K562 (cell line): ENCODE data around the gene SUMF2. TPM values are rescaled to one million over a fixed set of nuclear protein-coding genes. Genes with fewer than 3 reads are reported as not detected.

Source experiments
- ATAC-seq: fragments of 200-7000 bp; cut with Tn5 transposase; 3 replicates; pipeline ENCODE4 v1.9.1; 2020; ENCODE audit warnings: moderate library complexity
- BruUV-seq: library from RNA; stranded (reverse); fragments of 400-500 nt; replicated peaks from 2 replicates; lab custom pipeline; 2021; lab: Mats Ljungman, UMichigan
- CTCF ChIA-PET: fragments of 300-600 bp; formaldehyde crosslinking; extraction: SDS; loops from one replicate; lab custom pipeline; 2021; ENCODE audit warnings: low intra/inter-chr PET ratio; lab: Yijun Ruan, JAX
- POLR2A ChIA-PET: fragments of 300-600, 350-650 bp; sonication (Branson Sonifier 250); formaldehyde crosslinking; extraction: SDS; loops from one replicate; lab custom pipeline; 2021; ENCODE audit warnings: antibody characterized with exemption, inconsistent platforms; lab: Yijun Ruan, JAX
- DNase-seq, 4 experiments: peaks; one replicate each; pipeline versions ENCODE4 v3.0.0 to v3.0.0-alpha.2; 2011 to 2018; ENCODE audit warnings: low spot score in 3 of 4, mixed read lengths in 3 of 4; ENCODE audit errors: extremely low read depth in 1 of 4
- FAIRE-seq: peaks from 2 replicates; lab custom pipeline; 2011; peaks lifted over from hg19 to GRCh38; lab: Jason Lieb, UNC
- H2AFZ ChIP-seq: 2 replicates; pipeline ENCODE4 v1.6.0; 2011; ENCODE audit warnings: low read depth, low read length, control low read depth, inconsistent platforms
- H3K27ac ChIP-seq: fragments of 200-600 bp; 3 replicates; pipeline ENCODE4 v1.8.0; 2011; ENCODE audit warnings: low read depth, mild to moderate bottlenecking, control low read depth, inconsistent platforms, low read length, moderate library complexity, mixed read lengths; ENCODE audit errors: extremely low read depth
- H3K27me3 ChIP-seq, 2 experiments: fragments of 300-600 bp in 1 of 2; 2 replicates in 1 of 2; 3 replicates in 1 of 2; pipeline versions ENCODE4 v1.6.0 to v1.8.0; 2011; ENCODE audit warnings: inconsistent platforms in 2 of 2, low read length in 2 of 2, mild to moderate bottlenecking in 1 of 2, mixed read lengths in 1 of 2, moderate library complexity in 1 of 2; ENCODE audit not compliant: control insufficient read depth in 2 of 2, insufficient read depth in 2 of 2
- H3K36me3 ChIP-seq: fragments of 300-600 bp; 3 replicates; pipeline ENCODE4 v1.8.0; 2011; ENCODE audit warnings: mild to moderate bottlenecking, low read length, inconsistent platforms; ENCODE audit not compliant: control insufficient read depth, insufficient read depth
- H3K4me1 ChIP-seq, 2 experiments: fragments of 200-600 bp in 1 of 2; replicated peaks in 1 of 2; 2 replicates in 1 of 2; 3 replicates in 1 of 2; pipeline versions ENCODE4 v1.5.1 to v1.8.0; 2011; ENCODE audit warnings: inconsistent platforms in 2 of 2, low read length in 2 of 2, mild to moderate bottlenecking in 1 of 2, mixed read lengths in 1 of 2, moderate library complexity in 1 of 2; ENCODE audit not compliant: control insufficient read depth in 2 of 2, insufficient read depth in 2 of 2
- H3K4me2 ChIP-seq: 2 replicates; pipeline ENCODE4 v1.6.1; 2011; ENCODE audit warnings: low read length, control low read depth, inconsistent platforms, mixed read lengths; ENCODE audit not compliant: insufficient read depth
- H3K4me3 ChIP-seq: fragments of 200-600 bp; sonication (generic), shearing (Covaris generic); 2 replicates; pipeline ENCODE4 v1.5.1; 2016; ENCODE audit warnings: control low read depth, inconsistent platforms
- H3K79me2 ChIP-seq: fragments of 200-600 bp; 3 replicates; pipeline ENCODE4 v1.8.0; 2011; ENCODE audit warnings: low read length, inconsistent platforms; ENCODE audit not compliant: control insufficient read depth, insufficient read depth
- H3K9ac ChIP-seq, 2 experiments: 2 replicates each; pipeline versions ENCODE4 v1.6.0 to v1.6.1; 2011; ENCODE audit warnings: low read depth in 2 of 2, low read length in 2 of 2, control low read depth in 1 of 2, inconsistent platforms in 1 of 2, mild to moderate bottlenecking in 1 of 2, mixed read lengths in 1 of 2; ENCODE audit not compliant: insufficient read depth in 1 of 2
- H3K9me1 ChIP-seq: one replicate; pipeline ENCODE4 v1.6.0; 2011; ENCODE audit warnings: inconsistent platforms, mild to moderate bottlenecking, low read length, moderate library complexity; ENCODE audit not compliant: control insufficient read depth, insufficient read depth
- H3K9me3 ChIP-seq: replicated peaks from 2 replicates; pipeline ENCODE4 v1.5.1; 2011; ENCODE audit warnings: low read depth, low read length, inconsistent platforms; ENCODE audit not compliant: control insufficient read depth, insufficient read depth
- H4K20me1 ChIP-seq: replicated peaks from 2 replicates; pipeline ENCODE4 v1.6.1; 2011; ENCODE audit warnings: low read length, inconsistent platforms, mixed read lengths; ENCODE audit not compliant: control insufficient read depth, insufficient read depth
- GABPB1 ChIP-seq: sonication (generic); formaldehyde crosslinking; IDR thresholded peaks from 2 replicates; pipeline ENCODE4 v1.8.0; 2022; ENCODE audit warnings: mild to moderate bottlenecking, missing genetic modification reagents
- GABPB2 ChIP-seq: fragments of 250-450 bp; sonication (Bioruptor Pico); conservative IDR thresholded peaks from 2 replicates; pipeline ENCODE4 v1.5.1; 2021; ENCODE audit warnings: mild to moderate bottlenecking
- NCOA1 ChIP-seq: fragments of 450-650 bp; IDR thresholded peaks from 2 replicates; pipeline ENCODE4 v1.6.1; 2016; ENCODE audit warnings: low read depth
- NFE2L1 ChIP-seq: fragments of 450-650 bp; IDR thresholded peaks from 2 replicates; pipeline ENCODE4 v1.6.1; 2016; ENCODE audit warnings: missing genetic modification characterization, low read depth, mild to moderate bottlenecking, missing compliant biosample characterization, moderate library complexity, borderline replicate concordance
- SMC3 ChIP-seq: conservative IDR thresholded peaks from 2 replicates; pipeline ENCODE4 v1.6.1; 2011; ENCODE audit warnings: low read depth, low read length, improper control_type of control experiment; ENCODE audit not compliant: insufficient read depth
- SOX6 ChIP-seq: fragments of 450-650 bp; IDR thresholded peaks from 2 replicates; pipeline ENCODE4 v1.6.1; 2014; ENCODE audit warnings: mild to moderate bottlenecking
- ZNF174 ChIP-seq: fragments of 250-450 bp; sonication (Bioruptor Pico); IDR thresholded peaks from 2 replicates; pipeline ENCODE4 v1.4.0; 2020; ENCODE audit warnings: mild to moderate bottlenecking
- ZNF23 ChIP-seq: fragments of 250-450 bp; sonication (Bioruptor Pico); IDR thresholded peaks from 2 replicates; pipeline ENCODE4 v1.4.0; 2020; ENCODE audit warnings: mild to moderate bottlenecking
- ZNF324 ChIP-seq: fragments of 250-450 bp; sonication (Bioruptor Pico); IDR thresholded peaks from 2 replicates; pipeline ENCODE4 v1.4.0; 2020; ENCODE audit warnings: mild to moderate bottlenecking
- in situ Hi-C: fragments of 300-500 bp; cut with MboI; formaldehyde crosslinking; loops from 4 replicates; pipeline ENCODE4 v1.15.0; 2018; ENCODE audit warnings: inconsistent platforms, mixed read lengths
- intact Hi-C: fragments of 100-400 bp; cut with micrococcal nuclease; formaldehyde crosslinking; loops from 2 replicates; pipeline ENCODE4 v1.14.2; 2022
- polyA plus RNA-seq, 8 experiments: library from polyadenylated mRNA; depleted of rRNA in 4 of 8; stranded (reverse) in 5 of 8; unstranded in 3 of 8; fragments of >200 nt; fragmentation: Nextera tagmentation in 2 of 8; fragmentation: Illumina TruSeq in 1 of 8; extraction: Ambion mirVana in 2 of 8; extraction: Trizol in 1 of 8; gene quantifications; 2 replicates each; pipeline versions ENCODE4 v1.2.1 to v1.2.3, GENCODE V29; 2011 to 2014; ENCODE audit warnings: inconsistent platforms in 1 of 8, missing spikeins in 1 of 8
- total RNA-seq, 7 experiments: library from RNA; depleted of rRNA in 6 of 7; stranded (reverse); fragments of >200 nt in 6 of 7; fragmentation: Illumina TruSeq in 2 of 7; extraction: Trizol in 2 of 7; gene quantifications; 2 replicates each; pipeline versions ENCODE4 v1.2.1 to v1.2.3, GENCODE V29; 2011 to 2021; ENCODE audit warnings: low replicate concordance in 1 of 7
- TF ChIP-seq, protein P1 (sequence below): sonication (generic); formaldehyde crosslinking; IDR thresholded peaks from 2 replicates; pipeline ENCODE4 v1.8.1; 2022; ENCODE audit warnings: missing genetic modification reagents
- TF ChIP-seq, protein P2 (sequence below): sonication (generic); formaldehyde crosslinking; IDR thresholded peaks from 2 replicates; pipeline ENCODE4 v1.8.1; 2022; ENCODE audit warnings: missing genetic modification reagents
- TF ChIP-seq, protein P3 (sequence below): sonication (generic); formaldehyde crosslinking; IDR thresholded peaks from 2 replicates; pipeline ENCODE4 v1.8.0; 2022; ENCODE audit warnings: missing genetic modification reagents, mild to moderate bottlenecking, borderline replicate concordance

Gene SUMF2
- total and polyA plus RNA-seq, 9 of the 15 experiments (the other 6 are each of a cell fraction or from before 2014, with no cell fraction given), result 39.0 to 113 (median 67.7) TPM

DNA sequence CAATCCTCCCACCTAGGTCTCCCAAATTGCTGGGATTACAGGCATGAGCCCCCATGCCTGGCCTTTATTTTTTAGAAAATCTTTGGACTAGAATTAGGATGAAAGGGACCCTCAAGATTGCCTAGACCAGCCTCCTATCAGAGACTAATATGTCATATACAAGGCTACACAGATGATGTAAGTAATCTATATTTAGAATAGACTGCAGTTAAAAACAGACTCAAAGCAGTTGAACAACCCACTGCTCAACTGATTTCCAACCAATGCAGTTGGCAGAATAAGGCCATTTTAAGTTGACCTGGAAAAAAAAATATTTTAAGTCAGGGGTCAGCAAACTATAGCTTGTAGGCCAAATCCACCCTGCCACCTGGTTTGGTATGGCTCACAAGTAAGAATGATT lies 40.6 kb upstream of the SUMF2 start:
- FAIRE-seq (no peak), ATAC-seq (no peak), DNase-seq (no peak)
- H3K4me3 ChIP-seq, result no peak overlapping the region
- BruUV-seq, result no TSS peak
- CTCF ChIA-PET, result no interaction called here
- TF ChIP-seq NCOA1, result no peak
- no peak for TF ChIP-seq ZNF23 (CRISPR knock-in tag)
- TF ChIP-seq, protein P1, sequence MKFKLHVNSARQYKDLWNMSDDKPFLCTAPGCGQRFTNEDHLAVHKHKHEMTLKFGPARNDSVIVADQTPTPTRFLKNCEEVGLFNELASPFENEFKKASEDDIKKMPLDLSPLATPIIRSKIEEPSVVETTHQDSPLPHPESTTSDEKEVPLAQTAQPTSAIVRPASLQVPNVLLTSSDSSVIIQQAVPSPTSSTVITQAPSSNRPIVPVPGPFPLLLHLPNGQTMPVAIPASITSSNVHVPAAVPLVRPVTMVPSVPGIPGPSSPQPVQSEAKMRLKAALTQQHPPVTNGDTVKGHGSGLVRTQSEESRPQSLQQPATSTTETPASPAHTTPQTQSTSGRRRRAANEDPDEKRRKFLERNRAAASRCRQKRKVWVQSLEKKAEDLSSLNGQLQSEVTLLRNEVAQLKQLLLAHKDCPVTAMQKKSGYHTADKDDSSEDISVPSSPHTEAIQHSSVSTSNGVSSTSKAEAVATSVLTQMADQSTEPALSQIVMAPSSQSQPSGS, result no peak
- TF ChIP-seq SOX6, result no peak
- no peak for TF ChIP-seq GABPB1 (CRISPR knock-in tag)
- TF ChIP-seq ZNF174 (CRISPR knock-in tag), result no peak
- TF ChIP-seq, protein P2, sequence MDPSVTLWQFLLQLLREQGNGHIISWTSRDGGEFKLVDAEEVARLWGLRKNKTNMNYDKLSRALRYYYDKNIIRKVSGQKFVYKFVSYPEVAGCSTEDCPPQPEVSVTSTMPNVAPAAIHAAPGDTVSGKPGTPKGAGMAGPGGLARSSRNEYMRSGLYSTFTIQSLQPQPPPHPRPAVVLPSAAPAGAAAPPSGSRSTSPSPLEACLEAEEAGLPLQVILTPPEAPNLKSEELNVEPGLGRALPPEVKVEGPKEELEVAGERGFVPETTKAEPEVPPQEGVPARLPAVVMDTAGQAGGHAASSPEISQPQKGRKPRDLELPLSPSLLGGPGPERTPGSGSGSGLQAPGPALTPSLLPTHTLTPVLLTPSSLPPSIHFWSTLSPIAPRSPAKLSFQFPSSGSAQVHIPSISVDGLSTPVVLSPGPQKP (CRISPR knock-in tag), result no peak
- no peak for TF ChIP-seq ZNF324 (CRISPR knock-in tag)
- TF ChIP-seq, protein P3, sequence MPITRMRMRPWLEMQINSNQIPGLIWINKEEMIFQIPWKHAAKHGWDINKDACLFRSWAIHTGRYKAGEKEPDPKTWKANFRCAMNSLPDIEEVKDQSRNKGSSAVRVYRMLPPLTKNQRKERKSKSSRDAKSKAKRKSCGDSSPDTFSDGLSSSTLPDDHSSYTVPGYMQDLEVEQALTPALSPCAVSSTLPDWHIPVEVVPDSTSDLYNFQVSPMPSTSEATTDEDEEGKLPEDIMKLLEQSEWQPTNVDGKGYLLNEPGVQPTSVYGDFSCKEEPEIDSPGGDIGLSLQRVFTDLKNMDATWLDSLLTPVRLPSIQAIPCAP (CRISPR knock-in tag), result no peak
- no peak for TF ChIP-seq GABPB2 (CRISPR knock-in tag)
- TF ChIP-seq SMC3, result no peak
- no peak for TF ChIP-seq NFE2L1 (tag)
- H3K27me3 ChIP-seq, result no peaks in the 10 kb centered on the region
- POLR2A ChIA-PET, result no interaction called here
- no peak overlapping the region for H3K4me2 ChIP-seq
- no peaks in the 10 kb centered on the region for H3K9me1 ChIP-seq
- no peak overlapping the region for H3K27ac ChIP-seq
- in situ Hi-C loops (no loop called here), intact Hi-C loops (no loop called here)
- H3K9ac ChIP-seq, result no peak overlapping the region
- no peaks in the 10 kb centered on the region for H4K20me1 ChIP-seq
- H3K9me3 ChIP-seq, result no peaks in the 10 kb centered on the region
- no peak overlapping the region for H2AFZ ChIP-seq
- H3K36me3 ChIP-seq, result peaks cover 19% of the 10 kb centered on the region; the same call in 2 of the 3 replicates
- H3K4me1 ChIP-seq, result no peaks in the 10 kb centered on the region
- H3K79me2 ChIP-seq, result no peaks in the 10 kb centered on the region
